HepG2 (cell line): ENCODE measurements around the gene SYNPO. TPM values are rescaled to one million over a fixed set of nuclear protein-coding genes. Genes with fewer than 3 reads are reported as not detected.

Experiments used
- ATAC-seq: fragments of 200-7000 bp; cut with Tn5 transposase; 3 replicates; pipeline ENCODE4 v1.9.1; 2020; ENCODE audit warnings: mild to moderate bottlenecking, moderate library complexity
- BruUV-seq: library from RNA; stranded (reverse); fragments of 400-500 nt; replicated peaks from 2 replicates; lab custom pipeline; 2021; lab: Mats Ljungman, UMichigan
- CTCF ChIA-PET: fragments of 300-600 bp; formaldehyde crosslinking; extraction: SDS; loops from one replicate; lab custom pipeline; 2021; ENCODE audit warnings: low total read pairs, inconsistent platforms, low intra/inter-chr PET ratio; lab: Yijun Ruan, JAX
- POLR2A ChIA-PET: fragments of 350-600 bp; sonication (Branson Sonifier 250); formaldehyde crosslinking; loops from one replicate; lab custom pipeline; 2020; ENCODE audit warnings: antibody characterized with exemption, inconsistent platforms; lab: Yijun Ruan, JAX
- DNase-seq: peaks from one replicate; pipeline ENCODE4 v3.0.0-alpha.2; 2015; ENCODE audit warnings: low spot score
- FAIRE-seq: peaks from 3 replicates; lab custom pipeline; 2011; peaks lifted over from hg19 to GRCh38; lab: Jason Lieb, UNC
- H2AFZ ChIP-seq: one replicate; pipeline ENCODE4 v1.6.1; 2011; ENCODE audit warnings: low read length, inconsistent platforms
- H3K27ac ChIP-seq: fragments of 300-600 bp; 3 replicates; pipeline ENCODE4 v1.8.0; 2011; ENCODE audit warnings: mixed run types, mild to moderate bottlenecking, mixed read lengths, low read length, inconsistent platforms; ENCODE audit not compliant: insufficient read depth; ENCODE audit errors: extremely low read length
- H3K27me3 ChIP-seq, 2 experiments: fragments of 200-600 bp in 1 of 2; 2 replicates in 1 of 2; 3 replicates in 1 of 2; pipeline versions ENCODE4 v1.6.0 to v1.8.0; 2011; ENCODE audit warnings: low read length in 2 of 2, mild to moderate bottlenecking in 2 of 2, moderate library complexity in 2 of 2, inconsistent platforms in 1 of 2; ENCODE audit not compliant: insufficient read depth in 2 of 2, control insufficient read depth in 1 of 2
- H3K36me3 ChIP-seq, 2 experiments: fragments of 200-600 bp in 1 of 2; replicated peaks in 1 of 2; 2 replicates in 1 of 2; 3 replicates in 1 of 2; pipeline versions ENCODE4 v1.5.1 to v1.8.0; 2011; ENCODE audit warnings: low read length in 2 of 2, inconsistent platforms in 1 of 2; ENCODE audit not compliant: insufficient read depth in 2 of 2, control insufficient read depth in 1 of 2
- H3K4me1 ChIP-seq: 2 replicates; pipeline ENCODE4 v1.5.1; 2012; ENCODE audit warnings: low read length, inconsistent platforms; ENCODE audit not compliant: insufficient read depth
- H3K4me2 ChIP-seq: 2 replicates; pipeline ENCODE4 v1.6.0; 2011; ENCODE audit warnings: low read depth, low read length, inconsistent platforms
- H3K4me3 ChIP-seq, 3 experiments: fragments of 200-600 bp in 1 of 3; sonication (generic), shearing (Covaris generic) in 1 of 3; replicated peaks in 1 of 3; 2 replicates each; pipeline ENCODE4 v1.5.1; 2011 to 2016; ENCODE audit warnings: low read length in 3 of 3, inconsistent platforms in 2 of 3, low read depth in 2 of 3, mild to moderate bottlenecking in 2 of 3, control low read depth in 1 of 3, mixed read lengths in 1 of 3; ENCODE audit not compliant: insufficient read depth in 1 of 3
- H3K79me2 ChIP-seq: one replicate; pipeline ENCODE4 v1.6.1; 2011; ENCODE audit warnings: low read length, inconsistent platforms; ENCODE audit not compliant: insufficient read depth
- H3K9ac ChIP-seq: 2 replicates; pipeline ENCODE4 v1.6.0; 2011; ENCODE audit warnings: mild to moderate bottlenecking, low read depth, low read length, inconsistent platforms; ENCODE audit not compliant: insufficient read depth
- H3K9me3 ChIP-seq: 2 replicates; pipeline ENCODE4 v1.5.1; 2012; ENCODE audit warnings: mild to moderate bottlenecking, low read length
- H4K20me1 ChIP-seq: 2 replicates; pipeline ENCODE4 v1.6.0; 2011; ENCODE audit warnings: inconsistent platforms, mild to moderate bottlenecking, low read length, moderate library complexity; ENCODE audit not compliant: insufficient read depth
- CENPX ChIP-seq: sonication (generic); formaldehyde crosslinking; IDR thresholded peaks from 2 replicates; pipeline ENCODE4 v1.9.0; 2021; ENCODE audit warnings: mild to moderate bottlenecking, missing genetic modification reagents, moderate library complexity
- EEA1 ChIP-seq: sonication (generic); formaldehyde crosslinking; IDR thresholded peaks from 2 replicates; pipeline ENCODE4 v1.5.1; 2020; ENCODE audit warnings: mild to moderate bottlenecking, missing genetic modification reagents, borderline replicate concordance
- GFI1 ChIP-seq: sonication (generic); formaldehyde crosslinking; IDR thresholded peaks from 2 replicates; pipeline ENCODE4 v1.5.0; 2020; ENCODE audit warnings: missing genetic modification reagents, mild to moderate bottlenecking, borderline replicate concordance
- ZNF564 ChIP-seq: sonication (generic); formaldehyde crosslinking; IDR thresholded peaks from 2 replicates; pipeline ENCODE4 v1.8.1; 2023; ENCODE audit warnings: mild to moderate bottlenecking, missing genetic modification reagents
- WGBS: methylation state at CpG from one replicate; pipeline ENCODE4 v1.1.6; 2017; ENCODE audit warnings: low lambda C conversion rate; 5-methylcytosine and 5-hydroxymethylcytosine counted together
- in situ Hi-C: cut with HindIII; loops from 2 replicates; pipeline ENCODE4 v1.10.0; 2017; ENCODE audit warnings: low pct_unique_long_range_greater_than_20kb; ENCODE audit not compliant: extremely low pct_ligation_motif_present
- intact Hi-C: fragments of 100-400 bp; cut with micrococcal nuclease; formaldehyde crosslinking; loops from one replicate; pipeline ENCODE4 v1.10.0; 2022; ENCODE audit not compliant: unreplicated experiment
- polyA plus RNA-seq, 8 experiments: library from polyadenylated mRNA; depleted of rRNA in 3 of 8; stranded (reverse) in 7 of 8; unstranded in 1 of 8; fragments of >200 nt; fragmentation: Illumina TruSeq in 4 of 8; extraction: Trizol in 4 of 8; gene quantifications; 2 replicates each; pipeline versions ENCODE4 v1.2.1 to v1.2.3, GENCODE V29; 2011 to 2016; ENCODE audit warnings: low read depth in 4 of 8, missing spikeins in 1 of 8, mixed read lengths in 1 of 8; ENCODE audit not compliant: insufficient read depth in 1 of 8
- total RNA-seq, 5 experiments: library from RNA; depleted of rRNA; stranded (reverse); fragments of >200 nt; fragmentation: Illumina TruSeq; extraction: Trizol; gene quantifications; 2 replicates each; pipeline ENCODE4 v1.2.3, GENCODE V29; 2016; ENCODE audit warnings: low read depth in 1 of 5
- TF ChIP-seq, protein P1 (sequence below): sonication (generic); formaldehyde crosslinking; conservative IDR thresholded peaks from 2 replicates; pipeline ENCODE4 v1.4.0; 2020; ENCODE audit warnings: mild to moderate bottlenecking, missing genetic modification reagents, moderate library complexity
- TF ChIP-seq, protein P2 (sequence below): sonication (generic); formaldehyde crosslinking; IDR thresholded peaks from 2 replicates; pipeline ENCODE4 v1.5.1; 2020; ENCODE audit warnings: mild to moderate bottlenecking, moderate library complexity, missing genetic modification reagents
- TF ChIP-seq, protein P3 (sequence below): sonication (generic); formaldehyde crosslinking; IDR thresholded peaks from 2 replicates; pipeline ENCODE4 v1.5.0; 2020; ENCODE audit warnings: mild to moderate bottlenecking, missing genetic modification reagents, borderline replicate concordance

Gene SYNPO
- total and polyA plus RNA-seq, 2 of the 13 experiments (the other 11 are each of a cell fraction or from before 2014, with no cell fraction given): 0.09 to 0.30 TPM

DNA sequence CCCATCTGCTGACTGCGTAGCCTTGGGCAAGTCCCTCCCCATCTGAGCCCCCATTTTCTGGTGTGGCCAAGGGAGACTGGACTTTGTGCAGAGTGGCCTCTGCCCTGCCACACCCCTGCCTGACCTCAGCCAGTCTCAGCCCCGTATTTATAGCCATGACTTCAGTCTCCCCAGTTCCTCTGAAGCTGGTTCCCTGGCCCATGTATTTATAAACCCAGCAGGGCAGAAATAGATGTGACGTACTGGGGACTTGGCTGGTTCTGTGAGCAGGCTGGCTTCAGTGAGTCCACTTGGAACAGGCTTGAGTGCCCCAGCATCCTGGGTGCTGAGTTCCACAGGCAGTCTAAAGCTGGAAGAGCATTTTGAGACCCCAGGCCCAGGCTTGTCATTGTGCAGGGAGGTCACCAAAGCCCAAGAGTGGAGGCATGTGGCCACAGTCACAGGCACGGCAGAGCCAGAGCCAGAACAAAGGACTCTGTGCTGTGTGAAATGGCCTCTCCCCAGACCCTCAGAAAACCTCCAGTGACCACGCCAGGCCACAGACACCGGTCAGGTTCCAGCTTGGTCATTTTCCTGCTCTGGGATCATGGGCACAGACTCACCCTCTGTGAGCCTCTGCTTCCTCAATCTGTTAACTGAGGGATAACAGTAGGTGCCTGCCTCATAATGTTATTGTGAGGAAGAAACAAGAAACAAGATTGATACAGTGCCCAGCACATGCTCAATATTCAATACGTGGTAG lies 30.4 kb upstream of the SYNPO start (continued):
- TF ChIP-seq, protein P1, sequence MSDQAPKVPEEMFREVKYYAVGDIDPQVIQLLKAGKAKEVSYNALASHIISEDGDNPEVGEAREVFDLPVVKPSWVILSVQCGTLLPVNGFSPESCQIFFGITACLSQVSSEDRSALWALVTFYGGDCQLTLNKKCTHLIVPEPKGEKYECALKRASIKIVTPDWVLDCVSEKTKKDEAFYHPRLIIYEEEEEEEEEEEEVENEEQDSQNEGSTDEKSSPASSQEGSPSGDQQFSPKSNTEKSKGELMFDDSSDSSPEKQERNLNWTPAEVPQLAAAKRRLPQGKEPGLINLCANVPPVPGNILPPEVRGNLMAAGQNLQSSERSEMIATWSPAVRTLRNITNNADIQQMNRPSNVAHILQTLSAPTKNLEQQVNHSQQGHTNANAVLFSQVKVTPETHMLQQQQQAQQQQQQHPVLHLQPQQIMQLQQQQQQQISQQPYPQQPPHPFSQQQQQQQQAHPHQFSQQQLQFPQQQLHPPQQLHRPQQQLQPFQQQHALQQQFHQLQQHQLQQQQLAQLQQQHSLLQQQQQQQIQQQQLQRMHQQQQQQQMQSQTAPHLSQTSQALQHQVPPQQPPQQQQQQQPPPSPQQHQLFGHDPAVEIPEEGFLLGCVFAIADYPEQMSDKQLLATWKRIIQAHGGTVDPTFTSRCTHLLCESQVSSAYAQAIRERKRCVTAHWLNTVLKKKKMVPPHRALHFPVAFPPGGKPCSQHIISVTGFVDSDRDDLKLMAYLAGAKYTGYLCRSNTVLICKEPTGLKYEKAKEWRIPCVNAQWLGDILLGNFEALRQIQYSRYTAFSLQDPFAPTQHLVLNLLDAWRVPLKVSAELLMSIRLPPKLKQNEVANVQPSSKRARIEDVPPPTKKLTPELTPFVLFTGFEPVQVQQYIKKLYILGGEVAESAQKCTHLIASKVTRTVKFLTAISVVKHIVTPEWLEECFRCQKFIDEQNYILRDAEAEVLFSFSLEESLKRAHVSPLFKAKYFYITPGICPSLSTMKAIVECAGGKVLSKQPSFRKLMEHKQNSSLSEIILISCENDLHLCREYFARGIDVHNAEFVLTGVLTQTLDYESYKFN (CRISPR knock-in tag): peak; percentile 69; the same call in 1 of the 2 replicates
- TF ChIP-seq, protein P2, sequence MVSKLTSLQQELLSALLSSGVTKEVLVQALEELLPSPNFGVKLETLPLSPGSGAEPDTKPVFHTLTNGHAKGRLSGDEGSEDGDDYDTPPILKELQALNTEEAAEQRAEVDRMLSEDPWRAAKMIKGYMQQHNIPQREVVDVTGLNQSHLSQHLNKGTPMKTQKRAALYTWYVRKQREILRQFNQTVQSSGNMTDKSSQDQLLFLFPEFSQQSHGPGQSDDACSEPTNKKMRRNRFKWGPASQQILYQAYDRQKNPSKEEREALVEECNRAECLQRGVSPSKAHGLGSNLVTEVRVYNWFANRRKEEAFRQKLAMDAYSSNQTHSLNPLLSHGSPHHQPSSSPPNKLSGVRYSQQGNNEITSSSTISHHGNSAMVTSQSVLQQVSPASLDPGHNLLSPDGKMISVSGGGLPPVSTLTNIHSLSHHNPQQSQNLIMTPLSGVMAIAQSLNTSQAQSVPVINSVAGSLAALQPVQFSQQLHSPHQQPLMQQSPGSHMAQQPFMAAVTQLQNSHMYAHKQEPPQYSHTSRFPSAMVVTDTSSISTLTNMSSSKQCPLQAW (CRISPR knock-in tag): 0 out of 2 replicates have a peak, but pooled peaks have one; percentile 26

DNA sequence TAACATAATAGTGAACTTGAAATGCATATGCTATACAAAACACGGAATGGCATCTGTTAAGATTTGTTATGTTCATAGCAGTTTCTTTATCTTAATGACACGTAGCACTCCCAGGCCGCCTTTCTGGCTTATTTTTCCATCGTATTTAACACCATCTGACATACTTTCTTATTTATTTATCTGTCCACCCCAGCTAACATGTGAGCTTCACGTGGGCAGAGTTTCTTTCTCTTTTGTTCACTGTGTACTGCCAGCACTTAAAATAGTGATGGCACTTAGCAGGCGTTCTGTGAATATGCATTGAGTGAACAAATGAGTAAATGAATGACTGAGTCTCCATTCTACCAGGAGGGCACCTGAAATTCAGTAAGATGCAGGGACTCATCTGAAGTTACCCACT lies 29.4 kb upstream of the SYNPO start:
- ChIA-PET CTCF (no interaction called here), POLR2A (no interaction called here)
- H3K27me3 ChIP-seq: peaks cover 0 to 18% of the 10 kb centered on the region in 2 experiments; a peak in 1 of 5 replicates
- no peaks in the 10 kb centered on the region for H3K79me2 ChIP-seq
- H3K9ac ChIP-seq: no peak overlapping the region
- no peak overlapping the region for H3K27ac ChIP-seq
- H3K4me3 ChIP-seq: no peak overlapping the region
- H3K4me1 ChIP-seq: peaks cover 65% of the 10 kb centered on the region
- no peaks in the 10 kb centered on the region for H3K36me3 ChIP-seq
- ATAC-seq: no peak
- no peak overlapping the region for H2AFZ ChIP-seq
- WGBS: 19% methylated on average over 6 of the region's 6 CpGs
- no TSS peak for BruUV-seq
- H4K20me1 ChIP-seq: no peaks in the 10 kb centered on the region
- no peak for DNase-seq
- intact Hi-C loops: no loop called here
- no peak overlapping the region for H3K4me2 ChIP-seq
- in situ Hi-C loops: no loop called here
- no peak for FAIRE-seq
- no peaks in the 10 kb centered on the region for H3K9me3 ChIP-seq
- TF ChIP-seq CENPX (CRISPR knock-in tag) (no peak), ZNF564 (CRISPR knock-in tag) (no peak), EEA1 (no peak), GFI1 (CRISPR knock-in tag) (no peak)
- TF ChIP-seq, protein P3, sequence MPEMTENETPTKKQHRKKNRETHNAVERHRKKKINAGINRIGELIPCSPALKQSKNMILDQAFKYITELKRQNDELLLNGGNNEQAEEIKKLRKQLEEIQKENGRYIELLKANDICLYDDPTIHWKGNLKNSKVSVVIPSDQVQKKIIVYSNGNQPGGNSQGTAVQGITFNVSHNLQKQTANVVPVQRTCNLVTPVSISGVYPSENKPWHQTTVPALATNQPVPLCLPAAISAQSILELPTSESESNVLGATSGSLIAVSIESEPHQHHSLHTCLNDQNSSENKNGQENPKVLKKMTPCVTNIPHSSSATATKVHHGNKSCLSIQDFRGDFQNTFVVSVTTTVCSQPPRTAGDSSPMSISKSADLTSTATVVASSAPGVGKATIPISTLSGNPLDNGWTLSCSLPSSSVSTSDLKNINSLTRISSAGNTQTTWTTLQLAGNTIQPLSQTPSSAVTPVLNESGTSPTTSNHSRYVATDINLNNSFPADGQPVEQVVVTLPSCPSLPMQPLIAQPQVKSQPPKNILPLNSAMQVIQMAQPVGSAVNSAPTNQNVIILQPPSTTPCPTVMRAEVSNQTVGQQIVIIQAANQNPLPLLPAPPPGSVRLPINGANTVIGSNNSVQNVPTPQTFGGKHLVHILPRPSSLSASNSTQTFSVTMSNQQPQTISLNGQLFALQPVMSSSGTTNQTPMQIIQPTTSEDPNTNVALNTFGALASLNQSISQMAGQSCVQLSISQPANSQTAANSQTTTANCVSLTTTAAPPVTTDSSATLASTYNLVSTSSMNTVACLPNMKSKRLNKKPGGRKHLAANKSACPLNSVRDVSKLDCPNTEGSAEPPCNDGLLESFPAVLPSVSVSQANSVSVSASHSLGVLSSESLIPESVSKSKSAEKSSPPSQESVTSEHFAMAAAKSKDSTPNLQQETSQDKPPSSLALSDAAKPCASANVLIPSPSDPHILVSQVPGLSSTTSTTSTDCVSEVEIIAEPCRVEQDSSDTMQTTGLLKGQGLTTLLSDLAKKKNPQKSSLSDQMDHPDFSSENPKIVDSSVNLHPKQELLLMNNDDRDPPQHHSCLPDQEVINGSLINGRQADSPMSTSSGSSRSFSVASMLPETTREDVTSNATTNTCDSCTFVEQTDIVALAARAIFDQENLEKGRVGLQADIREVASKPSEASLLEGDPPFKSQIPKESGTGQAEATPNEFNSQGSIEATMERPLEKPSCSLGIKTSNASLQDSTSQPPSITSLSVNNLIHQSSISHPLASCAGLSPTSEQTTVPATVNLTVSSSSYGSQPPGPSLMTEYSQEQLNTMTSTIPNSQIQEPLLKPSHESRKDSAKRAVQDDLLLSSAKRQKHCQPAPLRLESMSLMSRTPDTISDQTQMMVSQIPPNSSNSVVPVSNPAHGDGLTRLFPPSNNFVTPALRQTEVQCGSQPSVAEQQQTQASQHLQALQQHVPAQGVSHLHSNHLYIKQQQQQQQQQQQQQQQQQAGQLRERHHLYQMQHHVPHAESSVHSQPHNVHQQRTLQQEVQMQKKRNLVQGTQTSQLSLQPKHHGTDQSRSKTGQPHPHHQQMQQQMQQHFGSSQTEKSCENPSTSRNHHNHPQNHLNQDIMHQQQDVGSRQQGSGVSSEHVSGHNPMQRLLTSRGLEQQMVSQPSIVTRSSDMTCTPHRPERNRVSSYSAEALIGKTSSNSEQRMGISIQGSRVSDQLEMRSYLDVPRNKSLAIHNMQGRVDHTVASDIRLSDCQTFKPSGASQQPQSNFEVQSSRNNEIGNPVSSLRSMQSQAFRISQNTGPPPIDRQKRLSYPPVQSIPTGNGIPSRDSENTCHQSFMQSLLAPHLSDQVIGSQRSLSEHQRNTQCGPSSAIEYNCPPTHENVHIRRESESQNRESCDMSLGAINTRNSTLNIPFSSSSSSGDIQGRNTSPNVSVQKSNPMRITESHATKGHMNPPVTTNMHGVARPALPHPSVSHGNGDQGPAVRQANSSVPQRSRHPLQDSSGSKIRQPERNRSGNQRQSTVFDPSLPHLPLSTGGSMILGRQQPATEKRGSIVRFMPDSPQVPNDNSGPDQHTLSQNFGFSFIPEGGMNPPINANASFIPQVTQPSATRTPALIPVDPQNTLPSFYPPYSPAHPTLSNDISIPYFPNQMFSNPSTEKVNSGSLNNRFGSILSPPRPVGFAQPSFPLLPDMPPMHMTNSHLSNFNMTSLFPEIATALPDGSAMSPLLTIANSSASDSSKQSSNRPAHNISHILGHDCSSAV (CRISPR knock-in tag): no peak
